GM19438 (cell line): ENCODE results near the gene FSCB.
"Not testable (repeated sequence)": the region's sequence is repeated elsewhere in the genome, so short reads cannot be mapped to it uniquely, and the experiment has no call there.

Experiments used
- ATAC-seq: cut with Tn5 transposase; IDR thresholded peaks from one replicate; pipeline ENCODE4 v1.9.1; 2021; ENCODE audit warnings: low read depth; ENCODE audit not compliant: unreplicated experiment

FSCB gene, protein sequence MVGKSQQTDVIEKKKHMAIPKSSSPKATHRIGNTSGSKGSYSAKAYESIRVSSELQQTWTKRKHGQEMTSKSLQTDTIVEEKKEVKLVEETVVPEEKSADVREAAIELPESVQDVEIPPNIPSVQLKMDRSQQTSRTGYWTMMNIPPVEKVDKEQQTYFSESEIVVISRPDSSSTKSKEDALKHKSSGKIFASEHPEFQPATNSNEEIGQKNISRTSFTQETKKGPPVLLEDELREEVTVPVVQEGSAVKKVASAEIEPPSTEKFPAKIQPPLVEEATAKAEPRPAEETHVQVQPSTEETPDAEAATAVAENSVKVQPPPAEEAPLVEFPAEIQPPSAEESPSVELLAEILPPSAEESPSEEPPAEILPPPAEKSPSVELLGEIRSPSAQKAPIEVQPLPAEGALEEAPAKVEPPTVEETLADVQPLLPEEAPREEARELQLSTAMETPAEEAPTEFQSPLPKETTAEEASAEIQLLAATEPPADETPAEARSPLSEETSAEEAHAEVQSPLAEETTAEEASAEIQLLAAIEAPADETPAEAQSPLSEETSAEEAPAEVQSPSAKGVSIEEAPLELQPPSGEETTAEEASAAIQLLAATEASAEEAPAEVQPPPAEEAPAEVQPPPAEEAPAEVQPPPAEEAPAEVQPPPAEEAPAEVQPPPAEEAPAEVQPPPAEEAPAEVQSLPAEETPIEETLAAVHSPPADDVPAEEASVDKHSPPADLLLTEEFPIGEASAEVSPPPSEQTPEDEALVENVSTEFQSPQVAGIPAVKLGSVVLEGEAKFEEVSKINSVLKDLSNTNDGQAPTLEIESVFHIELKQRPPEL

DNA sequence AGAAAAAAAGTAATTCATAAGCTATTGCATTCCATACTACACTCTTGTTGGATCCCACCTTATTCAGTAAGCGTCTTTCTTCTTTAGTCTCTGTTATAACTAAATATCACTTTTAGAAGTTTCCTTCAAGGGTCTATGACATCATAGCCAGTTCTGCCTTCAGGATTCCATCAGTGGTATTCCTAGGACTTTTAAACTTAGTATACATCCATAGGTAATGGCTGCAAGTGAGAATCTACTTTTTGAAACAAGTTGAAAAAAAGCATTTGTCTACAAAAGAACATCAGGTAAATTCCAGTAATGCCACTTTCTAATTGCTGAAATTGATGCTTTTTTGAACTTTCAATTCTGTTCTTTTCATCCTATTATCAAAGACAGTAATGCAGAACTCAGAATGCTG is at the start of gene FSCB:
Gene FSCB (minus strand): TSS at position 101 of the 400 bp plus-strand sequence. CDS start 296 bp downstream, outside the sequence.
- ATAC-seq, result no peak

DNA sequence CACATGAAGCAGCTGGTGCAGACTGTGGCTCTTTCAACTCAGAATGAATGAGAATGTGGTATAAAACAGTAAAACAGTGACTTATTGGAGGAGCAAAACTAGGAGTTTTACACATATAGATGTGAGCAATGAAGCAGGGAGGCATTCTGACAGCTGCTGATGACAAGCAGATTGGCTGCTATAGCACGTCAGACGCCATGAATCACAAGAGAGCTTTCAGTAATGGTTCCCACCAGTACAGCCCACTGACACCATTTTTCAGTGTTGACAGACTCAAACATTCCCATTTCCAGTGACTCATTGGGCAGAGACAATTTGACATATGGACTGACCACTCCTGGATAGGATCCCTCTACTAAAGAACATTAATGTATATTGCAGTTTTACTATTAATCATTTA is 24.6 kb upstream of the FSCB start:
- no peak for ATAC-seq

DNA sequence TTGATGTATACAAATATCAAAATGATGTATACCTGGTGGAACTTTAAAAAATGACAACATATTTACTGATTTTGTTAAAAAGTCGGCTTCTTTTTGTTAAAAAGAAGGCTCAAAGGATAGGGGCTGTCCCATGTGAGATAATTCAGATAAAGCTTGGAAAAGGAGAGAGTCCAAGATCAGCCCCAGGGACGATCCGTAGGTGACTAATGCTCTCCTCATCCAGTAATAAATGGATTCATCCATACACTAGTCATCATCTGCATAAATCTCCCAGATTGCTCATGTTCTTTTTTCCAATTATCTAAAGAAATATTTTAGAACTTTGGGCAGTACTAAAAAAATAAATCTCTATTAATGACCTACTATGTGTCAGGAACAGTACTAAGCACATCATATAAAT is 23.4 kb upstream of the FSCB start:
- ATAC-seq, result no peak

DNA sequence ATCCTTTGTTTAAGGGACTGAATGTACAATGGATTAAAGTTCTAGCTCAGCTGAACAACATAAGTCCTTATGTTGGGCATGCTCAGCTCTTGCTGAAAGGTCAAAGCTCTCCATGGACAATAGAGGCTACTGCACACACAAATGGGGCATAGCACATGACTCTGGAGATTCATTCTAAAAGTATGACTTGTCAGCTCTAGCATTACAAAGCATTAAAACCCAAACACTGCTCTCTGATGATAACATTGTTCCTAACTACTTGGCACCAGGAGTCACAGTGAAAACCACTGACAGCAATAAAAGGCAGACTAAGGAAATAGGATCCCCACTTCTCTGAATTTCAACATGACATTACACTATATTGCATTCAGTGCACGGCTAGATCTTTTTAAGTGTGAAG is 21.9 kb upstream of the FSCB start:
- no peak for ATAC-seq

DNA sequence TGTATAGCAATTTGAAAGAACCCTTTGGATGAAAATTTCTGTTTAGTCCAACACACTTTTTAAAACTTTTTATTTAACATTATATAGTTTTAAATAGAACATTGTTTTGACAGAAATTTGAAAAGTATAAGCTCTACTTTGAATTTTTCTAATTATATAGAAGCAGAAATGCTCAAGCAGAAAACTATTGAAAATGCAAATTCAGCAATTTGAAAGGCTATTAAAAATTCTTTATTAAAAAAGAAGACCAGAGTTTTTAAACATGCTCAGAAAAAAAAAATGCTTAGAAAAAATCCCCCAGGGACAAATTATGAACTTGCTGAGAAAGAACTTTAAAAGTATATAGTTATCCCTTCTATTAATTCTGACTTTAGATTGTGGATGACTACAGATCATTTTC is 21.1 kb upstream of the FSCB start:
- no peak for ATAC-seq

DNA sequence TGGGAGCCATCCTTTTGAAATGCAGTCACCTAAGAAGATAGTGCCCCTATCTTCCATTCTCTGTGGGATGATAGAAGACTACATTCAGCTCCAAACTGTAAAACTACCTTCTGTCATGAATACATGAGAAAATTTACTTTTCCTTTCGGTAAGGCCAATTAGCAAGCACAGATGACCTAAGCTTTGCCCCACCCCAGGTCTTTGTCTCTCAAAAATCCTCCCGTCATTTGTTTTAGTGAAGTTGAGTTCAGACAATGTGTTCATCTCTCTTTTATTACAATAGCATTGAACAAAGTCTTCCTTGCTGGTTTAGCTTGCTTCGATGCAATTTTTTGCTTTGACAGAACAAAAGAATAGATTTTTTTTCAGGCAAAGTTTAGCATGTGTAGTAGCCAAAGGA is 18.2 kb upstream of the FSCB start:
- ATAC-seq, result no peak

DNA sequence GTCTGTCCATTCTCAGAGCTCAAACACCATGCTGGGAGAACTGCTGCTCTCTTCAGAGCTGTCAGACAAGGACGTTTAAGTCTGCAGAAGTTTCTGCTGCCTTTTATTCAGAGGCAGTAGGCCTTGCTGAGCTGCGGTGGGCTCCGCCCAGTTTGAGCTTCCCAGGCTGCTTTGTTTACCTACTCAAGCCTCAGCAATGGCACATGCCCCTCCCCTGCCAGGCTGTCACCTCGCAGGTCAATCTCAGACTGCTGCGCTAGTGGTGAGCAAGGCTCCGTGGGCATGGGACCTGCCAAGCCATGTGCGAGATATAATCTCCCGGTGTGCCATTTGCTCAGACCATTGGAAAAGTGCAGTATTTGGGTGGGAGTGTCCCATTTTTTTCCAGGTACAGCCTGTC is 8.6 kb upstream of the FSCB start:
- not testable (repeated sequence) for ATAC-seq

DNA sequence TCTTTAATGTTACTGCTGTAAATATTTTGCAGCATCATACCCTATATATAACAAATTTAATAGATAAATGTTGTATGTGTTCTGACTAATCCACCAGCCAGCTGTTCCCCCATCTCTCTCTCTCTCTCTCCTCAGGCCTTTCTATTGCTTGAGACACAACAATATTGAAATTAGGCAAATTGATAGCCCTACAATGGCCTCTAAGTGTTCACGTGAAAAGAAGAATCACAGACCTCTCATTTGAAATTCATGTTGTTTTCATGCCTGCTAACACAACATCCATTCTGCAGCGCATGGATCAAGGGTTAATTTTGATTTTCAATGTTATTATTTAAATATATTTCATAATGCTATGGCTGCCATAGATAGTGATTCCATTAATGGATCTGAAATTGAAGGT is 1.8 kb upstream of the FSCB start:
- ATAC-seq, result no peak

DNA sequence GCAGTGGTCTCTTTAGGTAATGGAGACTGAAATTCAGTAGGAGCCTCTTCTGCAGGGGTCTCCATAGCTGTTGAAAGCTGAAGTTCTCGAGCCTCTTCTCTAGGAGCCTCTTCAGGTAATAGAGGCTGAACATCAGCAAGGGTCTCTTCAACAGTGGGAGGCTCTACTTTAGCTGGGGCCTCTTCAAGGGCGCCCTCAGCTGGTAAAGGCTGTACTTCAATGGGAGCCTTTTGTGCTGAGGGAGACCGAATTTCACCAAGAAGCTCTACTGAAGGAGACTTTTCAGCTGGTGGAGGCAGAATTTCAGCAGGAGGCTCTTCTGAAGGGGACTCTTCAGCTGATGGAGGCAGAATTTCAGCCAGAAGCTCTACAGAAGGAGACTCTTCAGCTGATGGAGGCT is 1.5 kb downstream of the FSCB start:
- no peak for ATAC-seq

DNA sequence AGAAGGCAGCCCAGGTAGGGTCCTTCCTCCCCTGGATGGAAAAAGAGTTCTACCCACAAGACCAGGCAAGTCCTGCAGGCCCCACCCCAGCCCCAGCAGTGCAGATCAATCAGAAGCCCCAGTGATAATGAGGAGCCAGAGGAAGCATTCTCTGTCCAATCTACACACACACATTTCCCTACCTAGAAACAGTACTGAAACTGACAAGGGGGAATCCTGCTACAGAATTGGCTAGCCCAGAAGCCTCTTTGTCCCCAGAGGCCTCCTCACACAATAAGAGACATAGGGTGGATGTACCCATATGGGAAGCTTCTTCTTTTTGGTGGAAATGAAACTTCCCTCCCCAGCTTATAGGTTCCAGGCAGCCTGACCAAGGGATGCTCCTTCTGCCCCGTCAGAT is 9.9 kb downstream of the FSCB start:
- no peak for ATAC-seq

DNA sequence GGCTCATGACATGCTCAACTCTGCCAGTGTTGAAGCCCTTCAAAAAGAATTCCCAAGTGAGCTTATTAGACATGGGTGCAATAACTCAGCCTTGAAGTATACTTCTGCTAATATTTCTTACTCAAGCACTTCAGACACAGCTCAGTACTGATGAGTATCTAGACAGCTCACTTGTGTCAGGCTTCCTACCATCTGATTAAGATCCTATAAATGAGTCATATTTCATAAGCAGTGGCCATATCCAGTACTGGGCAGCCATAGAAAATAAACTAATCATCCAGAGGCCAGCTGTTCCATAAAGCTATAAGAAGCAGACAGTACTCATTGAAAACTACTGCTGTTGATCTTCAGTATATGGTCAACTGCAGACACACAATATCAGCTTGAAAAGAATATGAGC is 12.9 kb downstream of the FSCB start:
- ATAC-seq, result no peak

DNA sequence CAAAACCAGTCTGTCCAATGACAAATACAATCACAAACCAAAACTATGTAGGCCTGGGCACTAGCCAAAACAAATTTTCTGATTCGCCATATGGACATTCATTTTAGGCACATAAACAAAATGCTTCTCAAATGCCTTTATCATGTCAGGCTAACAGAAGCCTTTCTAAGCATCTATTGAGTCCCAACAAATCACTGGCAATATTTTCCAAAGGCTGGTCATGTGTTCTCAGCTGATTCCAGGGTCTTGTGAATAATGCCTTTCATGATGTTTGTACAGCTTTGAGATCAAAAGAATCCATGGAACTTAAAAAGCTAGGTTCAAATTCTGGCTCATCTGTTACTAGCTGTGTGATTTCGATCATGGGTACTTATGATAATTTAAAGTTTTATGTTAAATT is 16.1 kb downstream of the FSCB start:
- no peak for ATAC-seq

DNA sequence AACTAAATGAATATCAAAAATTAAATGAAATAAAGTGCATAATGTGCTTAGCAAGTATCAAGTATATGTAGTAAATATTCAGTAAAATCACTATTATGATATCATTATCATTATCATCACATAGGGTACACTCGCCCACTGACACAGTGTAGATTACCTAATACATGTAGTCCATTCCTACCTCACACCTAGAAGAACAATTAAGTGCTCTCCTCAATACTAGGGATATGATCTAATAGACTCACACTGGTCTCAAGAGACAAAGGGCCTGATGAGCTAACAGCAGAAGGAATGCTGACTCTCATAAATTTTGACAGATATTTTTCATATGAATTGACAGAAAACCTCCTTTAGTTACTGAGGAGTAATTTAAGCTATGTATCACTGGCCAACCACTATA is 29.1 kb downstream of the FSCB start:
- no peak for ATAC-seq

DNA sequence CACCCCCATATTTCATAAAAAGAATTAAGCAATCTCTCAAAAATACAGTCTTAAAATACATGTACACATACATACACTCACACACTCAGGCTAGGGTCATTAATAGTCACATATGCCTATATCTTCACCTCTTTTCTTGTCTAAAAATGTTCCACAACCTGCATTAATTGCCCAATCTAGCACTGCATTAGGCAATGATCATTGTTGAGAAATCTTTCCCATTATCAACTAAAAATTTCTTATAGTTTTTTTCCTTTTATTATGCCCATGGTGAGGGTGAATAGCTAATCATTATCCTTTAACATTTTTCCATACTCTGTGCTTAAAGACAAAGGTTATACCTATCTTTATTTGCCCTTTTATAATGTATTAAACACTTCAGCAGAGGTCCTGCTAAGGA is 38.3 kb downstream of the FSCB start:
- no peak for ATAC-seq

DNA sequence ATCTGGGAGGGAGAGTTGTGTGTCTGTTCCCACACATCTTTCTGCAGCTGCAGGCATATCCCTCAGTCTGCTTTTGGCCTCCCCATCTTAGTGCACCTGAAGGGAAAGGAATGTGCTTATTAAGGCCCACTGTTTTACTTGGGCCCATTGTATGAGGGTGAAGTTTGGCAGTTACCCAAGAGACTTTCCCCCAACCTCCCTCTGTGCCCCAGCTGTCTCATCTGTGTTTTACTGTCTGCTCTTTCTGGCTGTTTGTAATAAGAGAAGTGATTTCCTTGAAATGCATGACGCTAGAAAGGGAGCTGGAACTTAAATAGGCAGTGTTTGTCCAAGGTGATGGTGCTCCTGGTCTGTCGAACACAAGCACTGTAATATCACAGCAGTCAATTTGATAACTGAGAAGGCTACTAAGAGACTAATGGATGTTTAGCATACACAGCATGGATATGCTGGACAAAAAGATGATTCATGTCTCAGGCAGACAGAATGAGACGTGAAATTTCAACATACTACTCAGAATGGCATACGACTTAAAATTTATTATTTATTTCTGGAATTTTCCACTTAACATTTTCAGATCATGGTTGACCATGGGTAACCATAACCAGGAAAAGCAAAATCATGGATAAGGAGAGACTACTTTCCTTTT is 43.6 kb downstream of the FSCB start:
- no peak for ATAC-seq

DNA sequence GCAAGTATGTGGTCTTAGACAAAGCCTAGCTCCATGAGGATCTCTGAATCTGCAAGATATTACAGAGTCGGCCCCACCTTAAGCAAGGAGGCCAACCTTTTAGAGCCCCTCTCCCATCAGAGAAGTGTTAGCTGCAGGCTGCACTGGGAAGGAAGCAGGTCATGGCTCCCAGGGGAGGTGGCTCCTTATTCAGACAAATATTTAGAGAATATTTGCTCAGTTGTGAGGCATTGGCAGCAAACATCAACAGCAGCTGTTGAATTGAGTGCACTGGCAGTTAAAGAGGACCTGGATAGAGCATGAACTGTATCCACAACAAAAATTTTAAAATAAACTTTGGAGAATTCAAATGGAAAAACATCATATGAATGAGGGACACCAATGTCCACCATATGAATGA is 44.7 kb downstream of the FSCB start:
- ATAC-seq, result no peak

DNA sequence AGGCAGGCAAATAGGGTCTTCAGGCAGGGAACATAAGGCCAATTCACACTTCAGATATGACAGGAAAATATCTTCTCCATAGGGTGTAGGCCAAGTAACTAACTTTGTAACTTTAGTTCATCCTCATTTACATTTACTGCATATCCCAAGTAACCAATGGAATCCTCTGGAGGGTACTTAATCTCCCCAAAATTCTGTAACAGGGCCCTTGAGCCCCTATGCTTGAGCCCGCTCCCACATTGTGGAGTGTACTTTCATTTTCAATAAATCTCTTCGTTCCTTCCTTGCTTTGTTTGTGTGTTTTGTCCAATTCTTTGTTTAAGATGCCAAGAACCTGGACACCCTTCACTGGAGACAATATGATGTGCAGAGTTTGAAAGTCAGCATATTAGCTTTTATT is 45.3 kb downstream of the FSCB start:
- ATAC-seq, result no peak
